ENCODE results near the gene ZCCHC4.
A peak's percentile ranks its signal among the peaks of the same experiment; 100 is the strongest.
"Not testable (repeated sequence)": the region's sequence is repeated elsewhere in the genome, so short reads cannot be mapped to it uniquely, and the experiment has no call there.

Gene ZCCHC4

DNA sequence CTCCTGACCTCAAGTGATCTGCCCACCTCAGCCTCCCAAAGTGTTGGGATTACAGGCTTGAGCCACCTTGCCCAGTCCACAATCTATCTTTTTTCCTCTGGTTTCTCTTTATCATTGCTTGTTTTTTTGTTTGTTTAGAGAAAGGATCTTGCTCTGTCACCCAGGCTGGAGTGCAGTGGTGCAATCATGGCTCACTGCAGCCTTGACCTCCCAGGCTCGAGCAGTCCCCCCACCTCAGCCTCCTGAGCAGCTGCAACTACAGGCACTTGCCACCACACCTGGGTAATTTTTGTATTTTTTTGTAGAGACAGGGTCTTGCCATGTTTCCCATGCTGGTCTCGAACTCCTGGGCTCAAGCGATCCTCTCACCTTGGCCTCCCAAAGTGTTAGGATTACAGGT is 15.9 kb downstream of the ZCCHC4 start:
- not testable (repeated sequence) for DNase-seq

- no peak for DNase-seq
Measured at GRCh38 chr4:25330335-25330734, 17.8 kb downstream of the ZCCHC4 start.

GRCh38 chr4:25330905-25331808 is 18.6 kb downstream of the ZCCHC4 start:
- DNase-seq = no peak

DNA sequence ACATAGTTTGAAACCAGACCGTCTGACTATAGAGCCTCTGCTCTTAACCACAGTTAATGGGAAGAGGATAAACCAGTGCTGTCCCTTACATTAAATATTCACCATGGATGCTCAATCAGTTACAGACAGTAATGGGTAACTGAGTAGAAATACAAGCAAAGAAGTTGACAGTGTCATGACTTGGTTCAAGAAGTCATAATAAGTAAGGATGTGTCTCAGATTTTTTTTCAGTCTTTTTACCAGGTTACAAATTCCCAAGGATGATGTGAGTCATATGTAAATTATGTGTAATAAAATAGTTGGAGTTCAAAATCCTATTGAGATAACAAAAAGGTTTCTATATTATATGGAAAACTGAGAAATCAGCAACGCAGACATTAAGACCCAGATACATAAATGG is 31.1 kb downstream of the ZCCHC4 start:
- no peak for DNase-seq

GRCh38 chr4:25345744-25346143 is 33.2 kb downstream of the ZCCHC4 start:
- DNase-seq = no peak

GRCh38 chr4:25346913-25347312 is 34.3 kb downstream of the ZCCHC4 start:
- DNase-seq = no peak

- DNase-seq = no peak
Measured at GRCh38 chr4:25347473-25347872, 34.9 kb downstream of the ZCCHC4 start.

DNA sequence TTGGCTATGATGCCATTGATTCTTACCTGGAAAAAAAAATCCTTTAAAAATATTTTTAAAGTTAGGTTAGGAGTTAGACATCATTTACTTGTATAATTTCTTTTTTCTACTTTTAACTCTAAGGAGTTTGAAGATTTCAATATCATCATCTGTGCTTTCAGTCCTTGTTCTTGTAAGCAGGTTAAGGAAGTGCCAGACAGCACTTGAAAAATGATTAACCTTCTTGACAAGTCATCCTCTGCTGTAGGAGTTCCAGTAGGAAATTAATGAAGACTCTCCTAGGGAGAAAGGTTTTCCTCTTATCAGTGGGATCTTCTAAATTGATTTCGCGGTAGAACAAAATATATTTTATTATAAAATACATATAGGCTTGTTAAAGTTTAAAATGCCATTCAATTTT is 35.4 kb downstream of the ZCCHC4 start:
- DNase-seq = no peak

- DNase-seq = no peak
Measured at GRCh38 chr4:25350561-25350960, 38.0 kb downstream of the ZCCHC4 start.

GRCh38 chr4:25351777-25352416 is 39.3 kb downstream of the ZCCHC4 start:
- DNase-seq = no peak

DNA sequence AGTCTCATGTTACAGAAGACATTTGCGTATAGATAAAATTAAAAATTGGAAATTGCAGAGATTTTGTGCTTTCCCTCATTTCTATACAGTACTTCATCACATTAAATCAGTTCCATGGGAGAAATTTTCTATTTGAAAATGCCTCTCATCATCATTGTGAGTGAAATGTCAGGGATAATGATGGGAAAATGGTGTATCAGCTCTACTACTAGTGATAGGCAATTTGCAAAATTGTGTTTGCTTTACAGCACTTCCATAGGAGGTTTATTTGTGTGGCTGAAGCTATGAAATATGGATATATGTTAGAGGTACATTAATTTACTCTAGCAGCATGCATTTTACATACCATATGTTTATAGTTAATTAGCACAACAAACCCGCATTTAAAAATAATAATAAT is 43.5 kb downstream of the ZCCHC4 start:
- DNase-seq = no peak

DNA sequence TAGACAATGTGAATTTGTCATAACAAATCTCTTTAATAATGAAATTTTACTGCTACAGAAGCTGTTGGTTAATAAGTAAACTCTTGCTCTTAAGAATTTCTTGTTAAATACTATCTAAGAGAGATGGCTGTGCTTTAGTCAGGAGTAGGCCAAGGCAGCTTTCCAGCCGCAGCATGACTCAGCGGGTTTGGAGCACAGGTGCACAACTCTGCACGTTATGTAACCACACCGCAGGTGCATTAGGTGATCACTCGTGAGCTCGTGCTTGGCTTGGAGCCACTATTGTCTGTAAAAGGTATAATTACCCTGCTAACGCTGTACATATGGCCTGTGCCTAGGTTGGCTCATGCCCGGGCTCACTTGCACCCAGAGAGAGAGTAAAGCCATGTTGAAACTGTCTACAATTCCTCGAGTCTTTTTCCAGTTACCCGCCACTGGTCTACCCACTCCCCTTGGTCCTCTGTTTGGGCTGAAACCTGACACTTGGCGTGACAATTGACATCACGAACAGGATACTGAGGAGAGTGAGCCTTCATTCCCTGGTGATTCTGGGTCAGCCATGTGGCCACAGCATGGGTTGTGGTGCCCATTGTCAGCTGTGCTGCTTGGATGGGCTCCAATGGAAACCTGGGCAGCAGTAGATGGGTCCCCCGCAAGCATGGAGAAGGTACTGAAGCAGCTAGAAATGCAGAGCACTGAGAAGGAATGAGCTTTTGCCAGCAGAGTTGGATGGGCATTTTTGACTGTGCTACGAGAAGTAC is 46.1 kb downstream of the ZCCHC4 start:
- no peak for DNase-seq

DNA sequence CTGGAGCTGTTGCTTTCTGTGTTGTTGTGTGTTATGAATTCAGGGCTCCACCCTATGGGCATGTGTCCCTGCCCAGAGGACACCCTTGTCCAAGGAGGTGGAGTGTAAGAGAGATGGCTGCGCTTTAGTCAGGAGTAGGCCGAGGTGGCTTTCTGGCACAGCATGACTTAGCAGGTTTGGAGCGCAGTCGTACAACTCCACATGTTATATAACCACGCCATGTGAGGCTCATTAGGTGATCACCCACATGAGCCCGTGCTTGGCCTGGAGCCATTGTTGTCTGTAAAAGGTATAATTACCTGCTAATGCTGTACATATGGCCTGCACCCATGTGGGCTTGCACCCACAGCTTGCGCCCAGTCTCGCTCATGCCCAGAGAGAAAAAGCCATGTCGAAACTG is 48.7 kb downstream of the ZCCHC4 start:
- no peak for DNase-seq

GRCh38 chr4:25367004-25367621 is 54.5 kb downstream of the ZCCHC4 start:
- no peak for DNase-seq

DNA sequence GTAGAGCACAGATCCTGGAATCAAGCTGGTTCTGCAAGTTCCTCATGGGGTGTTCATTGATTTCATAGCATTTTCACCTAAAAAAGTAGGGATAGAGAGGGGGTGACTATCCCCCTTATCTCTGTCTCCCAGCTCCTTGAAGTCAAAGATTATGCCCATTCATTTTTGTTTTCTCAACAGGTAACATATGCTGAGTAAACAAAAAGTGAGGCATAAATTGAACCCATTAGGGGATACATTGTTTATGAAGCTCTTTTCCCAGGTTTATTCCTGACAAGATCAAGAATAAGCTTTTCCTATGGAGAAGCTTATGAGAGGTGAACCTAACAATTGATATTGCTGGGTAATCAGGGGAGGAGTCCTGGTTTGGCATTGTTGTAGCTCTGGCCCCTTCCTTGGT is 55.3 kb downstream of the ZCCHC4 start:
- DNase-seq = no peak

DNA sequence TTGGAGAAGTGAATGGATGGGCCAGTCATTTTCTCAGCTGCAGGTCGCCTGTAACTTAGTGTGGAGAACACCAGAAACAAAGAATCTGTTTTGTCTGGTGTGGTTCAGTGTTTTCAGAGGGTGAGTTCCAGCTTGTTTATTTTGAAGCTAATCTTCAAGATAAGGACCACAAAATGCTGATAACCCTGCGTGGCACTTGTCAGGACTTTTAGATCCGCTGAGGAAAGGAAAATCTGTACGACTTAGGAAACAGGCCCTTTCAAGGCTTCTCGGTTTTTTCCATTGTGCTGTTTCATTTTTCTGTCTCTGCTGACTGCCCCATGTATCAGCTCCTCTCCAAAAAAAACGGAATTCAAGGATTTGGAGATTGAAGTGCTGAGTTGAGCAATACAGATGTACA is 55.7 kb downstream of the ZCCHC4 start:
- no peak for DNase-seq

DNA sequence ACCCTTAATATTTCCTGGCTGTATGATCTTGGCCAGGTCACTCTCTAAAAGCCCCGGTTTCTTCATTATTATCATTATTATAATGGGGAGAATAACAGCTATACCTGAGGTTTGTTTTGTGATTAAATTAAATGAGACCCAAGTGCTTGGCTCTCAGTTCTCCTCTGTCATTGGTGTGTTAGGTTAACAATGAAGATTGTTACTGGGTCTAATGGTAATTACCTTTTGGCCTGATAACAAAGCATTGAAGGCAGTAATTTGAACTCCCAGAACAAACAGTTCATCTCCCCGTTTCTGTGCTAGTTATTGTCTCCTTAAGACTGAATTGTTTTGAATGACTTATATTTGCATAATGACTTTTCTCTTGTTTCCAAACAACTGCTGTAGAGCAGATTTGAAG is 57.7 kb downstream of the ZCCHC4 start:
- no peak for DNase-seq

DNA sequence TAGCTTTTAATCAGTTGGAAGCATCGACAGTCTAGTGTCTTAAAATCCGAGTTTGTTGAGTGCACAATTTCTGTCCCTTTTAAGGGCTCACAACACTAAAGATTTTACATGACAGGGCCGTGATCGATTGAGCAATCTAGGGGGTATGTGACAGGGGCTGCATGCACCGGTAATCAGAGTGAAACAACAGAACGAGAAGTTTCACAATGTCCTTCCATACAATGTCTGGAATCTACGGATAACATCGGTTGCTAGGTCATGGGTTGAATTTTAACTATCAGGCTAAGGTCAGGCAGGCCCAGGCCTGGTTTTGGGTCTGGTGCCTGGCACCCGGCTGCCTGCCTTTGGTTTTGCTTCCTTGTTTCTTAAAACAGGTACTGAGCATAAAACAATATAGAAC is 60.0 kb downstream of the ZCCHC4 start:
- not testable (repeated sequence) for DNase-seq

GRCh38 chr4:25376754-25377571 is 64.4 kb downstream of the ZCCHC4 start, which contains the start of gene ANAPC4:
Gene ANAPC4, plus strand, starts transcription at chr4:25377263. Its CDS starts 165 bp downstream, at chr4:25377428.
- peak; percentile 10 for DNase-seq

GRCh38 chr4:25377572-25378436 is 65.2 kb downstream of the ZCCHC4 start:
- no peak for DNase-seq

DNA sequence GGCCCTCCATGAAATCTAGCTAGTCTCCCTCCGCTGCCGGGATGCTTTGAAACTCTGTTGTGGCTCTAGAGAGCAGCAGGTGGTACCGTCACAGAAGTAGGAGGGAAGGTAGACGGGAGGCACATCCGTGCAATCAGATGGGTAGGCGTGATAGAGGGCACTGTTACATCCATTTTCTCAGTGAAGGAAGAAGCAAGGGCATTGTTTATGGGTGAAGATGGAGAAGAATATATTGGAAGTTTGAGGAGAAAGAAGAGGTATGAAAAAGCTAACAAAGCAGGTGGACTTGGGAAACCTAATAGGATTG is 65.8 kb downstream of the ZCCHC4 start:
- no peak for DNase-seq
